CD14-positive monocyte (primary cell): ENCODE data around the gene CDC7. TPM values are rescaled to one million over a fixed set of nuclear protein-coding genes. Genes with fewer than 3 reads are reported as not detected.

Experiments
- DNase-seq, 3 donors: peaks; one replicate each; pipeline ENCODE4 v3.0.0-alpha.2; 2011 to 2022
- H2AFZ ChIP-seq: 2 replicates; pipeline ENCODE4 v1.6.0; 2012; ENCODE audit warnings: mild to moderate bottlenecking, low read depth, low read length, inconsistent platforms; ENCODE audit not compliant: insufficient read depth, poor library complexity, severe bottlenecking
- H3K27ac ChIP-seq, 2 donors: 1 replicate in 1 of 2; 2 replicates in 1 of 2; pipeline ENCODE4 v1.5.1; 2012 to 2013; ENCODE audit warnings: low read length in 2 of 2, control low read depth in 1 of 2, inconsistent platforms in 1 of 2, low read depth in 1 of 2, mild to moderate bottlenecking in 1 of 2
- H3K27me3 ChIP-seq, 2 donors: one replicate each; pipeline versions ENCODE4 v1.6.0 to v1.6.1; 2011 to 2013; ENCODE audit warnings: low read length in 2 of 2; ENCODE audit not compliant: control insufficient read depth in 2 of 2, insufficient read depth in 2 of 2
- H3K36me3 ChIP-seq, 2 donors: replicated peaks in 1 of 2; 1 replicate in 1 of 2; 2 replicates in 1 of 2; pipeline versions ENCODE4 v1.5.1 to v1.6.1; 2012 to 2013; ENCODE audit warnings: low read length in 2 of 2, control low read depth in 1 of 2, inconsistent platforms in 1 of 2, mild to moderate bottlenecking in 1 of 2; ENCODE audit not compliant: insufficient read depth in 2 of 2, control insufficient read depth in 1 of 2
- H3K4me1 ChIP-seq, 2 donors: 1 replicate in 1 of 2; 2 replicates in 1 of 2; pipeline versions ENCODE4 v1.5.1 to v1.6.1; 2012 to 2013; ENCODE audit warnings: low read length in 2 of 2, control low read depth in 1 of 2, inconsistent platforms in 1 of 2, mild to moderate bottlenecking in 1 of 2, moderate library complexity in 1 of 2; ENCODE audit not compliant: insufficient read depth in 2 of 2, control insufficient read depth in 1 of 2
- H3K4me2 ChIP-seq: replicated peaks from 2 replicates; pipeline ENCODE3; 2012; ENCODE audit warnings: low read length, moderate library complexity, mild to moderate bottlenecking; ENCODE audit not compliant: poor library complexity, severe bottlenecking; ENCODE audit errors: extremely low read depth
- H3K4me3 ChIP-seq, 3 experiments: fragments of 200-600 bp in 1 of 3; sonication (generic) in 1 of 3; replicated peaks in 1 of 3; 1 replicate in 2 of 3; 2 replicates in 1 of 3; pipeline ENCODE4 v1.5.1; 2011 to 2013; ENCODE audit warnings: low read length in 3 of 3, mild to moderate bottlenecking in 3 of 3, control low read depth in 2 of 3, low read depth in 2 of 3, inconsistent platforms in 1 of 3, moderate library complexity in 1 of 3
- H3K79me2 ChIP-seq: 2 replicates; pipeline ENCODE4 v1.6.0; 2012; ENCODE audit warnings: mild to moderate bottlenecking, control low read depth, inconsistent platforms, low read length, moderate library complexity; ENCODE audit not compliant: insufficient read depth
- H3K9ac ChIP-seq: 2 replicates; pipeline ENCODE4 v1.6.0; 2017; ENCODE audit warnings: low read length, mild to moderate bottlenecking; ENCODE audit not compliant: insufficient read depth, poor library complexity, severe bottlenecking
- H3K9me3 ChIP-seq, 2 donors: replicated peaks in 1 of 2; 1 replicate in 1 of 2; 2 replicates in 1 of 2; pipeline versions ENCODE4 v1.5.1 to v1.6.1; 2012 to 2013; ENCODE audit warnings: low read length in 2 of 2, control low read depth in 1 of 2; ENCODE audit not compliant: control insufficient read depth in 1 of 2, insufficient read depth in 1 of 2
- H4K20me1 ChIP-seq: 2 replicates; pipeline ENCODE4 v1.6.0; 2012; ENCODE audit warnings: mild to moderate bottlenecking, low read length, control low read depth, moderate library complexity; ENCODE audit not compliant: insufficient read depth
- H3K27ac Mint-ChIP-seq, 7 donors: one replicate each; pipeline ENCODE4 v1.8.0; 2020; ENCODE audit warnings: mild to moderate bottlenecking in 7 of 7, mixed read lengths in 7 of 7, moderate library complexity in 6 of 7, inconsistent platforms in 2 of 7
- H3K27me3 Mint-ChIP-seq, 3 donors: one replicate each; pipeline ENCODE4 v1.8.0; 2021 to 2022; ENCODE audit warnings: low read depth in 3 of 3, mild to moderate bottlenecking in 3 of 3, mixed read lengths in 3 of 3, moderate library complexity in 3 of 3, inconsistent platforms in 1 of 3
- H3K36me3 Mint-ChIP-seq, 2 donors: one replicate each; pipeline ENCODE4 v1.8.0; 2020; ENCODE audit warnings: mixed read lengths in 2 of 2, inconsistent platforms in 1 of 2, mild to moderate bottlenecking in 1 of 2
- H3K4me1 Mint-ChIP-seq: one replicate; pipeline ENCODE4 v1.8.0; 2020; ENCODE audit warnings: mild to moderate bottlenecking, mixed read lengths
- H3K4me3 Mint-ChIP-seq, 2 donors: one replicate each; pipeline ENCODE4 v1.8.0; 2020; ENCODE audit warnings: mild to moderate bottlenecking in 2 of 2, mixed read lengths in 2 of 2, moderate library complexity in 1 of 2
- H3K9me3 Mint-ChIP-seq, 7 donors: one replicate each; pipeline ENCODE4 v1.8.0; 2020 to 2022; ENCODE audit warnings: mixed read lengths in 7 of 7, mild to moderate bottlenecking in 6 of 7, moderate library complexity in 6 of 7, inconsistent platforms in 2 of 7
- CTCF ChIP-seq: fragments of 200-600 bp; IDR thresholded peaks from one replicate; pipeline ENCODE4 v1.8.0; 2022; ENCODE audit warnings: antibody characterized with exemption, mild to moderate bottlenecking
- WGBS: methylation state at CpG from one replicate; pipeline ENCODE4 v1.1.5; 2013; ENCODE audit warnings: missing lambda C conversion rate; ENCODE audit not compliant: insufficient coverage; 5-methylcytosine and 5-hydroxymethylcytosine counted together
- intact Hi-C, 2 donors: fragments of 100-400 bp; cut with micrococcal nuclease; formaldehyde crosslinking; loops; one replicate each; pipeline versions ENCODE4 v1.15.0 to v1.15.1; 2023
- polyA plus RNA-seq, 3 donors: library from polyadenylated mRNA; depleted of rRNA in 1 of 3; unstranded in 2 of 3; stranded (reverse) in 1 of 3; fragments of 300-500 nt in 2 of 3; fragments of >200 nt in 1 of 3; fragmentation: Illumina TruSeq in 2 of 3; gene quantifications; 1 replicate in 2 of 3; 2 replicates in 1 of 3; pipeline ENCODE4 v1.2.3, GENCODE V29; 2012 to 2021

Gene CDC7
- polyA plus RNA-seq, 3 donors: 1.5 to 2.3 (median 1.5) TPM

GRCh38 chr1:91556556-91556955 lies 55.9 kb downstream of the CDC7 start:
- Histone ChIP-seq H3K27ac (no peak overlapping the region), H3K27me3 (no peaks in the 10 kb centered on the region), H2AFZ (peak overlapping the region; percentile 9), H3K36me3 (no peaks in the 10 kb centered on the region), H3K79me2 (no peaks in the 10 kb centered on the region), H3K9me3 (no peaks in the 10 kb centered on the region), H3K4me3 (no peak overlapping the region), H4K20me1 (no peaks in the 10 kb centered on the region), H3K4me1 (peaks cover 7 to 21% of the 10 kb centered on the region in 2 donors), H3K4me2 (no peak overlapping the region), H3K9ac (no peak overlapping the region)
- DNase-seq: no peak
- Mint-ChIP-seq H3K27ac (peak overlapping the region in 3 of 7 donors; percentile 2 to 80 (median 48)), H3K36me3 (no peaks in the 10 kb centered on the region), H3K27me3 (peaks cover 1 to 10% (median 6%) of the 10 kb centered on the region in 3 donors), H3K9me3 (no peaks in the 10 kb centered on the region), H3K4me3 (no peak overlapping the region), H3K4me1 (peaks cover 20% of the 10 kb centered on the region)
- intact Hi-C loops: no loop called here
- TF ChIP-seq CTCF: no peak
- WGBS: no CpG with 5 or more reads among the region's 2 CpGs

- no peaks in the 10 kb centered on the region for H4K20me1 ChIP-seq
- no peak overlapping the region for H3K4me3 ChIP-seq
- peak overlapping the region in 2 of 7 donors; percentile 2 to 80 for H3K27ac Mint-ChIP-seq
- TF ChIP-seq CTCF: no peak
- H3K36me3 Mint-ChIP-seq: no peaks in the 10 kb centered on the region
- no peaks in the 10 kb centered on the region for H3K36me3 ChIP-seq
- H3K9ac ChIP-seq: no peak overlapping the region
- H3K9me3 Mint-ChIP-seq: no peaks in the 10 kb centered on the region
- no peaks in the 10 kb centered on the region for H3K27me3 ChIP-seq
- no peak overlapping the region for H3K27ac ChIP-seq
- H2AFZ ChIP-seq: no peak overlapping the region
- WGBS: 93% methylated on average over 5 of the region's 5 CpGs
- no peak overlapping the region for H3K4me2 ChIP-seq
- H3K9me3 ChIP-seq: no peaks in the 10 kb centered on the region
- H3K4me1 Mint-ChIP-seq: peaks cover 22% of the 10 kb centered on the region
- no peaks in the 10 kb centered on the region for H3K79me2 ChIP-seq
- H3K4me1 ChIP-seq: peaks cover 7 to 21% of the 10 kb centered on the region in 2 donors
- intact Hi-C loops: no loop called here
- DNase-seq: no peak
- no peak overlapping the region for H3K4me3 Mint-ChIP-seq
- H3K27me3 Mint-ChIP-seq: peaks cover 1 to 11% (median 8%) of the 10 kb centered on the region in 3 donors
These were observed 56.5 kb downstream of the CDC7 start for GRCh38 chr1:91557039-91557690.
